Activated CD8-positive, alpha-beta T cell treated with anti-CD3 and anti-CD28 coated beads, Interleukin-2, amount 10 ng/mL, durations not matched to agents 7 days and 5 days (primary cell): Measurements from ENCODE around the gene CRYGS. TPM values are rescaled to one million over a fixed set of nuclear protein-coding genes. Genes with fewer than 3 reads are reported as not detected.

Experiments
- ATAC-seq: fragments of 150-1000 bp; cut with Tn5 transposase; one replicate; pipeline ENCODE4 v1.10.0; 2021; ENCODE audit warnings: moderate library complexity
- CTCF ChIA-PET: fragments of 350-600 bp; sonication (Branson Sonifier 250); formaldehyde crosslinking; loops from one replicate; lab custom pipeline; 2021; ENCODE audit warnings: antibody characterized with exemption; lab: Charles Lee
- POLR2A ChIA-PET: fragments of 350-600 bp; sonication (Branson Sonifier 250); formaldehyde crosslinking; loops from one replicate; lab custom pipeline; 2021; ENCODE audit warnings: antibody characterized with exemption; lab: Charles Lee
- DNase-seq: peaks from one replicate; pipeline ENCODE4 v3.0.0-alpha.2; 2020
- H3K27ac Mint-ChIP-seq: one replicate; pipeline ENCODE4 v1.8.0; 2021; ENCODE audit warnings: mild to moderate bottlenecking, mixed read lengths
- H3K27me3 Mint-ChIP-seq: one replicate; pipeline ENCODE4 v1.8.0; 2021; ENCODE audit warnings: low read depth, mixed read lengths
- H3K36me3 Mint-ChIP-seq: one replicate; pipeline ENCODE4 v1.8.0; 2021; ENCODE audit warnings: low read depth, mixed read lengths
- H3K4me1 Mint-ChIP-seq: one replicate; pipeline ENCODE4 v1.8.0; 2021; ENCODE audit warnings: low read depth, mixed read lengths
- H3K4me3 Mint-ChIP-seq: one replicate; pipeline ENCODE4 v1.8.0; 2021; ENCODE audit warnings: mild to moderate bottlenecking, mixed read lengths
- H3K9me3 Mint-ChIP-seq: one replicate; pipeline ENCODE4 v1.8.0; 2022; ENCODE audit warnings: mixed read lengths; ENCODE audit not compliant: insufficient read depth
- total RNA-seq, 2 experiments: library from RNA; stranded (reverse); gene quantifications; one replicate each; pipeline ENCODE4 v1.2.3, GENCODE V29; 2021

CRYGS gene
- total RNA-seq, 2 experiments from 2014 or later: 4.6 to 5.6 TPM

DNA sequence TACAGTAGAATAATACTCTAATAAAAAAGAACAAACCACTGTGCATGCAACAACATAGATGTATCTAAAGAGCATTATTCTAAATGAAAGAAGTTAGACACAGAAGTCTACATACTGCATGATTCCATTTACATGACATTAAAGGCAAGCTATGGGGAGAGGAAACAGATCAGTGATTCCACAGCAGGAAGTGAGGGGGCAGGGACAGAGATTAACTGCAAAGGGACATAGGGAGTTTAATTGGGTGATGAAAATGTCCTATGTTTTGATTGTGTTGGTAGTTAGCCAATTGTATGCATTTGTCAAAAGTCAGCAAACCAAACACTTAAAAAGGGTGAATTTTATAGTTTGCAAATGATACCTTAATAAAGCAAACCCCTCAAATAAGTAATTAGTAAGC is 13.8 kb downstream of the CRYGS start:
- Mint-ChIP-seq H3K9me3 (no peaks in the 10 kb centered on the region), H3K4me3 (no peak overlapping the region), H3K36me3 (peaks cover 4% of the 10 kb centered on the region), H3K4me1 (peaks cover 37% of the 10 kb centered on the region), H3K27ac (no peak overlapping the region), H3K27me3 (no peaks in the 10 kb centered on the region)
- DNase-seq (no peak), ATAC-seq (no peak)
- ChIA-PET CTCF (interaction anchor here (3.4 kb wide), 1 partner anchor 10 kb away, joined by 29 read pairs; no protein-coding TSS in a partner anchor), POLR2A (no interaction called here)

DNA sequence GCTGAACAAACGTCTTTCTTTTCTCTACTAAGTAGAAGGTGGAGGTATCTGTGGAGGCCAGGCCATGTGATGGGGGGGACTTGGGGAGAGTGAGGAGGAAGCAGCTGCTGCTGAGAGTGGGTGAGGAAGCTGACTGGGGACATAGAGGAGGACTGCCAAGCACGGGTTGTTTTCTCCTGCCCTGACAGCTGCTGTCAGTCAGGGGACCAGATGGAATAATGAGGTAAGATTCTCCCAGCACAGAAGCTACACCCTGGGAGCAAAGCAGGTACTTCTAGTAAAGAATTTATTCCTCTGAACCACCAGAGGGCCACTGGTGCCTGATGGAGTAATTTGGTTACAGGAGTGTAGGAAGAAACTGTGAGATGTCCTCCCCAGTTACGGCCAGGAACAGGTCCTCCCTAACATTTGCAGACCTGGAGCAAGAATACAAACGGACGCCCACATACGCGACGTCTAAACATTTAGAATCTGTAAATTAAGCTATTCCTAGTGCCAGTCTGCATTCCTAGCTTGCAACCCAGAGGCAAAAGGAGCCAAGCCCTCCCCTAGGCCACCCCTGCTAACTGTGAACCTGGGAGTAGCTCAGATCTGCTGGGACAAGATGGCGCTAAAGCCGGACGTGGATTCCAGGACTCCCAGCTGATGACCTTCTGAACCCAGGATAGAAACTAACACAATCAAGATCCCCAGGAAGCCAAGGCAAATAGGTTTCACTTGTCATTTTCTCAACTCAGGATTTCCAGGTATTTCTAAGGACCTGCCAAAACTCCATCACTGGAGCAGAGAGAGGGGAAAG is 14.8 kb downstream of the CRYGS start:
- ATAC-seq (no peak), DNase-seq (no peak)
- CTCF ChIA-PET: interaction anchor here (1.1 to 3.4 kb wide), 3 partner anchors 11 to 271 kb away, joined by 4 to 29 read pairs (median 18); no protein-coding TSS in a partner anchor
- H3K9me3 Mint-ChIP-seq: no peaks in the 10 kb centered on the region
- H3K4me1 Mint-ChIP-seq: peaks cover 29% of the 10 kb centered on the region
- no peak overlapping the region for H3K4me3 Mint-ChIP-seq
- peaks cover 4% of the 10 kb centered on the region for H3K36me3 Mint-ChIP-seq
- no peak overlapping the region for H3K27ac Mint-ChIP-seq
- POLR2A ChIA-PET: interaction anchor here (1.0 kb wide), 1 partner anchor 10 kb away, joined by 7 read pairs; no protein-coding TSS in a partner anchor
- H3K27me3 Mint-ChIP-seq: no peaks in the 10 kb centered on the region

DNA sequence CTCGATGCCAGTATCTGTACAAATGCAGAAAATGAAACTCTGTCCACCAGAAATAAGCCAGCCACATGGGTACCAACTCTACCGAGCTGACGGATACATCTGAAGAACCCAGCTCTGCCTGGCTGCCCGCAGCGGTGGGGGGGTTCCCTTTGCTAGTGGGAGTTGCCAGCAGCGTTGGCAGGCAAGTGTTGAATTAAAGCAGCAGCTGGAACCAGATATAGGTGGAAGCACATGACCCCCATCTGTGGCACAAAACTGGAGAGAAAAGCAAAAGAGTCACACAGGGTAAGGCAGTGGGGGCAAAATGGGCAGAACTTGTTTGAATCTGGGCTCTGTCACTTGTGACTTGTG is 17.9 kb downstream of the CRYGS start:
- no peak overlapping the region for H3K27ac Mint-ChIP-seq
- no peaks in the 10 kb centered on the region for H3K27me3 Mint-ChIP-seq
- peaks cover 1% of the 10 kb centered on the region for H3K36me3 Mint-ChIP-seq
- ChIA-PET POLR2A (no interaction called here), CTCF (interaction anchor here (0.6 to 2.0 kb wide), 2 partner anchors 14 to 583 kb away, joined by 3 to 13 read pairs; no protein-coding TSS in a partner anchor)
- H3K4me3 Mint-ChIP-seq: no peak overlapping the region
- no peaks in the 10 kb centered on the region for H3K9me3 Mint-ChIP-seq
- peaks cover 21% of the 10 kb centered on the region for H3K4me1 Mint-ChIP-seq
- DNase-seq: no peak
- no peak for ATAC-seq

DNA sequence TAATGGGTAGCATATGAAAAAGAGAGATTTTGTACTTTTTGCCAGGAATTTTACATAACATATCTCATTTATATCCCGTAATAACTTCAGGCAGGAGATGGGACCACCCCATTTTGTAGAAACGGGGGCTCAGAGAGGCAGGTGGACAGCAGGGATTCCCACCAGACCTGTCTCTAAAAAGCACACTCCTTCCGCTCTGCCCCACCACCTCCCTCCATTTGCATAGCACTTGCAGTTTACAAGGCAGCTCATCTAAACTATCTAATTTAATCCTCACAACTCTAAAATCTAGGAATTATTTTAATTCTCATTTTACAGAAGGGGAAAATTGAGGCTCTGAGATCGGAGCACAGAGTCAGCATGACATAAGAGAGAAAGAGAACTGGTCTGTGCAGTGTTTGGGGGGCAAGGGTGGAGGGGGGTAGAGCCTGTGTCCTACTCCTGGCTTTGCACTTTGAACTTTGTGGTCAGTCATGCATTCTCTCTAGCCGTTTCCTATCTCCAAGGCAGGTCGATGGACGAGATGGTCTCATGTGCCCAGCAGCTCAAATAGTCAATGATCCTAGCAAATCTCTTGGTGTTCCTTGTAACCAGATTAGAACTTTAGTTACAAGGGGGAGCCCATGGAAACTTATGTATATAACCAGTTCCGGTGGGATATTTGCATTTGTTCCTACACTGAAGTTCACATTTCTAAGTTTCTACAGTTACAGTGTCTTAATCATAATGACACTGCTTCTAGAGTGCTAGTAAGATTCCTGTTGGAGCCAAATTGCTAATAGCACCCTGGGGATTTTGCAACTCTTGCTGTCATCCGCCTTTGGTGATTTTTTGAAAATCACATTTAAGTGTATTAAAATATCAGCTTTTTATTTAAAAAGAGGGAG is 18.6 kb downstream of the CRYGS start:
- POLR2A ChIA-PET: no interaction called here
- H3K4me3 Mint-ChIP-seq: no peak overlapping the region
- CTCF ChIA-PET: interaction anchor here (2.0 kb wide), 1 partner anchor 15 kb away, joined by 13 read pairs; no protein-coding TSS in a partner anchor
- H3K9me3 Mint-ChIP-seq: no peaks in the 10 kb centered on the region
- H3K4me1 Mint-ChIP-seq: peaks cover 24% of the 10 kb centered on the region
- no peak overlapping the region for H3K27ac Mint-ChIP-seq
- DNase-seq (no peak), ATAC-seq (no peak)
- H3K27me3 Mint-ChIP-seq: no peaks in the 10 kb centered on the region
- peaks cover 1% of the 10 kb centered on the region for H3K36me3 Mint-ChIP-seq

DNA sequence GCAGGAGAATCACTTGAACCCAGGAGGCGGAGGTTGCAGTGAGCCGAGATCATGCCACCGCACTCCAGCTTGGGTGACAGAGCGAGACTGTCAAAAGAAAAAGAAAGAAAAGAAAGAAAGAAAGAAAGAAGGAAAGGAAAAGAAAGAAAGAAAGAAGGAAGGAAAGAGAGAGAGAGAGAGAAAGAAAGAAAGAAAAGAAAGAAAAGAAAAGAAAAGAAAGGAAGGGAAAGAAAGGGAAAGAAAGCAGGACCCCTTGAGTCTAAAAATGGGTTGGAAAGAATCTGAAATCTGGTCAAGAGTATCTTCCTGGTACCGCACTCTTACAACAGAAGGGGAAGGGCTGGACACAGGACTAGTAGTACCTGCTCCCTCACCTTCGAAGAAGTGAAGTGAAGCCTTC is 19.6 kb downstream of the CRYGS start:
- DNase-seq (no peak), ATAC-seq (no peak)
- CTCF ChIA-PET: interaction anchor here (1.0 kb wide), 1 partner anchor 9 kb away, joined by 3 read pairs; no protein-coding TSS in a partner anchor
- Mint-ChIP-seq H3K27me3 (no peaks in the 10 kb centered on the region), H3K4me3 (no peak overlapping the region), H3K36me3 (peaks cover 1% of the 10 kb centered on the region), H3K27ac (no peak overlapping the region), H3K9me3 (no peaks in the 10 kb centered on the region), H3K4me1 (peaks cover 23% of the 10 kb centered on the region)
- POLR2A ChIA-PET: no interaction called here

DNA sequence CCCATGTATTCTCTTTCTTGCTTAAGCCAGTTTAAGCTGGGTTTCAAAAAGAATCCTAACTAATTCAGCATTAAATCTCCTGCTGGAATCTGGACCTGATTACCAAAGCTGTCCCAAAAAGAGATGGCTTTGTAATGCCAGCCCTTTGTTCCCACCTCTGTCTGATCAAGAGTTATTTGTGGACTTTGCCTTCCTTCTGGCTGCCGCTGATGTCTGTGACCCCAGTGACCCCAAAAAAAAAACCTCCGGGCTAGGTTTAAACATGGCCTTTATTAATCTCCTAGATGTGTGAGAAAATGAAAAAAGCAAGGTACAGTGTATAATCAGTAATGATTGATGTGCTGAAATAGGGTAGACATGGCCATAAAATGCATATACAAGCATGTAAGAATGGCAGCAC is 20.7 kb downstream of the CRYGS start:
- CTCF ChIA-PET: no interaction called here
- Mint-ChIP-seq H3K9me3 (no peaks in the 10 kb centered on the region), H3K27me3 (no peaks in the 10 kb centered on the region), H3K4me1 (peaks cover 30% of the 10 kb centered on the region), H3K27ac (no peak overlapping the region), H3K36me3 (peaks cover 1% of the 10 kb centered on the region), H3K4me3 (no peak overlapping the region)
- POLR2A ChIA-PET: no interaction called here
- no peak for DNase-seq
- no peak for ATAC-seq

DNA sequence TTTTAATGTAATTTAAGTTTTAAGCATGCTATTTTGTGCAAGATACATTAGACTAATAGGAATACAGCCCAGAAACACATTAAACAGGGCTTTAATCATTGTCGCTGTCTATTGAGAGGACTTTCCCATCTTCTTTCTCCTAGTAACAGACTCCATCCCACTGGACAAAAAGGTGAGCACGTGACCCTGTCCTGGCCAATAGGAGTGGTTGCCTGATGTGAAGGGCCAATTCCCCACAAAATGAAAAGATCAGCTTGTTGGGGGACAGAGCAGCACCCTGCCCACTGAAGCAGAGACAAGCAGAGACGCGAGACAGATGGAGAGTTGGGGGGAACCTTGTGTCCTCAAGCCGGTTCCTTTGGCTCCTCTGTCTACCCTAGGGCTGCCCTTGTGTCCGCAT is 21.2 kb downstream of the CRYGS start:
- DNase-seq (no peak), ATAC-seq (no peak)
- POLR2A ChIA-PET: no interaction called here
- Mint-ChIP-seq H3K36me3 (peaks cover 1% of the 10 kb centered on the region), H3K27me3 (no peaks in the 10 kb centered on the region), H3K9me3 (no peaks in the 10 kb centered on the region), H3K4me1 (peaks cover 33% of the 10 kb centered on the region), H3K4me3 (no peak overlapping the region), H3K27ac (no peak overlapping the region)
- CTCF ChIA-PET: no interaction called here

DNA sequence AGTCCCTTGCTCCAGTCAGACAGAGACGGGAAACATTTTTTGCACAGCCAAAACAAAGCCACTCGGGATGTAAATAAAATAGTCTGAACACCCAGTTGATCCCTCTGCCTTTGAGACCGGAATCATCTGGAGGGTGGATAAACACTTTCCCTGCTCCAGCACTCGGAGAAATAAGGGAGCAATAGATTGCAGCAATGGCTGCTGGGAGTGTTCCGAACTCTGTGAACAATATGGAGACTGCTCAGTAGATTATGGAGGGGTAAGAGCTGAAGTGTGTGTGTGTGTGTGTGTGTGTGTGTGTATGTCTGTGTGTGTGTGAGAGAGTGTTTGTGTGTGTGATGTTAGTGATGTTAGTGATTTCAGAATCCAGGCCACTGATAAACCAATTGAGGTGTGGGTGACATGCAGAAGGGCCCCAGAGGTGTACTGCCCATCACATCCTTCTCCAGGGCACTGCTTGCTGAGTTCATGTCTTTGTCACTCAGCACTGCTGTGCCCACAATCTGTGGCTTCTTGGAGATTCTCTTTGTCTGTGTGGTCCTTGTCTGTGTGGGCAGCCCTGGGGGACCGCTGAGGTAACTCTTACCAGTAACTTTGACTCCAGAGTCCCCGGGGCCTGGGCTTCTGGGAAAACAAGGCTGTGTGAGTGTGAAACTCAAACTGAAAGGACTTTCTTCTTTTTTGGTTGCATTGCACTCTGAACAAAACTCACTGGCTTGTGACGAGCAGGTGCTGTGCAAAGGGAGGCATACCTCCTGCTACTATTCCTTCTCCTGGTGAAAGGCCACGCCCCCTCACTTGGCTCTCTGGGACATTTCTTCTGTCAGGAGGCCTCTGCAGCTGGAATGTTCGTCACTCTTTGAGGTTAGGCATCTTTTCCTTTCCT is 23.0 kb downstream of the CRYGS start:
- peak; percentile 31 for DNase-seq
- Mint-ChIP-seq H3K9me3 (no peaks in the 10 kb centered on the region), H3K36me3 (peaks cover 1% of the 10 kb centered on the region), H3K27me3 (no peaks in the 10 kb centered on the region), H3K27ac (no peak overlapping the region), H3K4me1 (peaks cover 38% of the 10 kb centered on the region), H3K4me3 (no peak overlapping the region)
- POLR2A ChIA-PET: no interaction called here
- CTCF ChIA-PET: interaction anchor here (0.9 kb wide), 1 partner anchor 11 kb away, joined by 4 read pairs; no protein-coding TSS in a partner anchor
- no peak for ATAC-seq

DNA sequence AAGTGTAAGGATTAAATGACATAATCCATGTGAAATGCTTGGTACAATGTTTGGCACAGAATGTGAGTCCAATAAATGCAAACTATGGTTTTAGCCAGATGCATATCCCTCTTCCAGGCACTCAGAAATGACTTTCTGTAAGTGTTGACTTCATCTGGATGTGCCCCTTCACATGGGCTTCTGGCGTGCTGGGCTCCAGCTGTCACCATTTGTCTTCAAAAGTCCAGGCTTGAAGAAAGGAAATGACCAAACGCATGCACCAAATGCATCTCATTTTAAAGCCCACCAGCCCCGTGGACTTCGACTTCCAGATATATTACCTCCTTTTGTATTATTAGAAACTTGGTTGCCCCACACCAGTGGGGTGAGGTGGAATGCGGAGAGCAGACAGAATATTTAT is 23.7 kb downstream of the CRYGS start:
- Mint-ChIP-seq H3K4me3 (no peak overlapping the region), H3K27ac (no peak overlapping the region), H3K4me1 (peaks cover 45% of the 10 kb centered on the region), H3K36me3 (peaks cover 1% of the 10 kb centered on the region), H3K27me3 (no peaks in the 10 kb centered on the region), H3K9me3 (no peaks in the 10 kb centered on the region)
- ATAC-seq: no peak
- ChIA-PET POLR2A (interaction anchor here (2.0 to 2.1 kb wide), 2 partner anchors 9 to 50 kb away, joined by 7 read pairs; partner anchors contain the start of gene DNAJB11), CTCF (interaction anchor here (0.9 to 5.3 kb wide), 9 partner anchors 8 to 577 kb away, joined by 3 to 44 read pairs (median 6); no protein-coding TSS in a partner anchor)
- no peak for DNase-seq

DNA sequence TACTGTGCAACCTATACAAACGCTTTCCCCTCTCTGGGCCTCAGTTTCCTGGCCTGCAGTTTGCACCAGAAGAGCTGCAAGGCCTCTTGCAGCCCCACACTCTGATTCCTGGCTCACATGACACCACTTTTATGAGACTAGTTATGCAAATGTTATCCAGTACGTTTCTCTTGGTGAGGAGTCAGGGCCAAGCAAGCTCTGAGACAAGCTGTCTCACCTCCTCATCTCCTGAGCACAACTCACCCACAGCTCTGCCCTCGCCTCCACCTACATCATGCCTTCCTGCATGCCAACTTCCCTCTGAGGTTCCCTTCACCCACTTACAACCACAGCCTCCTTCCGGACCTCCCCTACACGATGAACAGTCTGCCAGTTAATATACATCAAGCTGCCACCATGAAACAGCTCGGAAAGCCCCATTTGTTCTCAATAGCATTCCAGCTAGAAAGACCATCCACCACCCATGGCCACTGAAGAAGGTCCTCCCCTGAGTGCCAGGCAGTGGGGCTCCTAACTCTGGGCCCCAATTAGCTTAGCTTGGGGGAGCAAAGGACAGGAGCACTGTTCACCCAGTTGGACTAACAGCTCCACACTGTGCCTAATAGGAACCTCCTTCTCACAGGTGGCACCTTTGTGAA is 25.0 kb downstream of the CRYGS start:
- H3K27me3 Mint-ChIP-seq: peaks cover 5% of the 10 kb centered on the region
- POLR2A ChIA-PET: interaction anchor here (0.6 to 2.1 kb wide), 6 partner anchors 10 to 264 kb away, joined by 3 to 7 read pairs (median 5); partner anchors contain the start of genes DNAJB11 and EIF4A2
- ATAC-seq (peak; percentile 80), DNase-seq (peak; percentile 73)
- CTCF ChIA-PET: interaction anchor here (1.0 to 5.3 kb wide), 11 partner anchors 9 to 576 kb away, joined by 3 to 44 read pairs (median 6); no protein-coding TSS in a partner anchor
- peaks cover 1% of the 10 kb centered on the region for H3K36me3 Mint-ChIP-seq
- peak overlapping the region; percentile 20 for H3K4me3 Mint-ChIP-seq
- peaks cover 55% of the 10 kb centered on the region for H3K4me1 Mint-ChIP-seq
- H3K9me3 Mint-ChIP-seq: no peaks in the 10 kb centered on the region
- H3K27ac Mint-ChIP-seq: peak overlapping the region; percentile 76
